ENCODE measurements around the gene FLT4. TPM values are rescaled to one million over a fixed set of nuclear protein-coding genes. Genes with fewer than 3 reads are reported as not detected.
A peak's percentile ranks its signal among the peaks of the same experiment; 100 is the strongest.

The FLT4 gene
- total RNA-seq, 4 donors from 2014 or later, result 2.1 to 11.6 (median 4.0) TPM

DNA sequence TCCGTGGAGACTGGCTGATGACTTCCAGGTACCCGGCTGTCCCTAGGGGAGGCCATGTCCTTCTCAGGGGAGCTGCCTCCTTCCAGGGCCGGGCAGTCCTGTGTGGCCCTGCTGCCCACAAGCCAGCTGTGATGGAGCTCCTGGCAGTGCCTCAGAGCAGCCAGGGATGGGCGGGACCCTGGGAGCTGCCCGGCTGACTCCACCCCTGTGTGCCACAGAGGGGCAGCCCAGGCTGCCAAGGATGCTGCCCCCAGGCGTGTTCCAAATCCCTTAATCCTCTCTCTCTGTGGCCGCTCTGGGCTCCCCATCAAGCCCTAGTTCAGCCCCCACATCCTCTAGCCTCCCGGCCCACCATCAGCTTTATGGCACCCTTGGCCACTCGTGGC, 51.1 kb downstream of the FLT4 start:
- intact Hi-C loops (cut with DNase I; ENCODE audit: low total_unique reads), result no loop called here
- no peak overlapping the region for H3K4me3 ChIP-seq (ENCODE audit: low read depth, poor library complexity, severe bottlenecking)
- DNase-seq (ENCODE audit: low spot score in 2 of 2), result no peak
- WGBS, 2 donors, result 66 to 81% methylated on average over 6 to 9 of the region's 9 CpGs
- TF ChIP-seq, protein P1, sequence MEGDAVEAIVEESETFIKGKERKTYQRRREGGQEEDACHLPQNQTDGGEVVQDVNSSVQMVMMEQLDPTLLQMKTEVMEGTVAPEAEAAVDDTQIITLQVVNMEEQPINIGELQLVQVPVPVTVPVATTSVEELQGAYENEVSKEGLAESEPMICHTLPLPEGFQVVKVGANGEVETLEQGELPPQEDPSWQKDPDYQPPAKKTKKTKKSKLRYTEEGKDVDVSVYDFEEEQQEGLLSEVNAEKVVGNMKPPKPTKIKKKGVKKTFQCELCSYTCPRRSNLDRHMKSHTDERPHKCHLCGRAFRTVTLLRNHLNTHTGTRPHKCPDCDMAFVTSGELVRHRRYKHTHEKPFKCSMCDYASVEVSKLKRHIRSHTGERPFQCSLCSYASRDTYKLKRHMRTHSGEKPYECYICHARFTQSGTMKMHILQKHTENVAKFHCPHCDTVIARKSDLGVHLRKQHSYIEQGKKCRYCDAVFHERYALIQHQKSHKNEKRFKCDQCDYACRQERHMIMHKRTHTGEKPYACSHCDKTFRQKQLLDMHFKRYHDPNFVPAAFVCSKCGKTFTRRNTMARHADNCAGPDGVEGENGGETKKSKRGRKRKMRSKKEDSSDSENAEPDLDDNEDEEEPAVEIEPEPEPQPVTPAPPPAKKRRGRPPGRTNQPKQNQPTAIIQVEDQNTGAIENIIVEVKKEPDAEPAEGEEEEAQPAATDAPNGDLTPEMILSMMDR (IDR thresholded peaks at IDR 0.05), result no peak
- TF ChIP-seq POLR2A (IDR thresholded peaks at IDR 0.05), result no peak

- intact Hi-C loops (cut with DNase I; ENCODE audit: low total_unique reads), result no loop called here
- WGBS, 2 donors, result 59 to 68% methylated on average over 24 of the region's 24 CpGs
- DNase-seq (ENCODE audit: low spot score in 2 of 2), result peak in 1 of 2 donors; percentile 59
- no peak for TF ChIP-seq POLR2A (IDR thresholded peaks at IDR 0.05)
- TF ChIP-seq, protein P1 (IDR thresholded peaks at IDR 0.05), result no peak
- no peak overlapping the region for H3K4me3 ChIP-seq (ENCODE audit: low read depth, poor library complexity, severe bottlenecking)
These were observed 52.6 kb downstream of the FLT4 start for GRCh38 chr5:180596668-180597231.

DNA sequence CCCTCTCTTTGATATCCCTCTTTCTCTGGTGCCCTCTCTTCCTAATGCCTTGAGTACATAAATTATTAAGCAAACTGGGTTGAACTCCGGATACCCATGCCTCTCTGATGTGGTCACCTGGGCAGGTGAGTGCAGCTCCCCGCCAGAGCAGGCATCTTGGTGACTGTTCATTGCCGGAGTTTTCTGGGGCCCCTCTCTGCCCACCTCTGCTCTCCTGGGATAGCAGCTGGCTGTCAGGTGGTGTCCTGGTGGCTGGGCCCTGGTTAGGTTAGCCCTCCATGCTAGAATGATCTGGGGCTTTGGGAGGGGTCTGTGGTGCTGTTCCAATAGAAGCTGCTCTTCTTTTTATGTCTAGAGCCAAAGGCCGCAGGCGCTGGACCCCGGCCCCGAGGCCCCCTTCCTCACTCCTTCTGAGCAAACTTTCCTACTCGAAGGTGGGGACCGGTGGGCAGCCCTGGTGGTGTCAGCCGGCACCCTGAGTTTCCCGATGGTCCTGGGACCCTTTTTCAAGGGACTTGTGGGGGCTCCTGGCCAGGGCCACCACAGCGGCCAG, 53.2 kb downstream of the FLT4 start:
- peak in 1 of 2 donors; percentile 81 for DNase-seq (ENCODE audit: low spot score in 2 of 2)
- no peak overlapping the region for H3K4me3 ChIP-seq (ENCODE audit: low read depth, poor library complexity, severe bottlenecking)
- intact Hi-C loops (cut with DNase I; ENCODE audit: low total_unique reads), result no loop called here
- 79 to 85% methylated on average over 11 of the region's 12 CpGs for WGBS, 2 donors
- no peak for TF ChIP-seq POLR2A (IDR thresholded peaks at IDR 0.05)

GRCh38 chr5:180595381-180596114, 53.9 kb downstream of the FLT4 start:
- H3K4me3 ChIP-seq (ENCODE audit: low read depth, poor library complexity, severe bottlenecking), result no peak overlapping the region
- WGBS, 2 donors, result 85 to 87% methylated on average over 25 of the region's 25 CpGs
- DNase-seq (ENCODE audit: low spot score in 2 of 2), result peak in 1 of 2 donors; percentile 78
- intact Hi-C loops (cut with DNase I; ENCODE audit: low total_unique reads), result no loop called here
- TF ChIP-seq, protein P1 (IDR thresholded peaks at IDR 0.05), result no peak

- TF ChIP-seq, protein P1 (IDR thresholded peaks at IDR 0.05), result no peak
- no peak for TF ChIP-seq POLR2A (IDR thresholded peaks at IDR 0.05)
- no peak for DNase-seq (ENCODE audit: low spot score in 2 of 2)
- 79 to 88% methylated on average over 2 of the region's 2 CpGs for WGBS, 2 donors
- no peak overlapping the region for H3K4me3 ChIP-seq (ENCODE audit: low read depth, poor library complexity, severe bottlenecking)
- intact Hi-C loops (cut with DNase I; ENCODE audit: low total_unique reads), result no loop called here
These were observed 54.4 kb downstream of the FLT4 start for GRCh38 chr5:180595046-180595379.

DNA sequence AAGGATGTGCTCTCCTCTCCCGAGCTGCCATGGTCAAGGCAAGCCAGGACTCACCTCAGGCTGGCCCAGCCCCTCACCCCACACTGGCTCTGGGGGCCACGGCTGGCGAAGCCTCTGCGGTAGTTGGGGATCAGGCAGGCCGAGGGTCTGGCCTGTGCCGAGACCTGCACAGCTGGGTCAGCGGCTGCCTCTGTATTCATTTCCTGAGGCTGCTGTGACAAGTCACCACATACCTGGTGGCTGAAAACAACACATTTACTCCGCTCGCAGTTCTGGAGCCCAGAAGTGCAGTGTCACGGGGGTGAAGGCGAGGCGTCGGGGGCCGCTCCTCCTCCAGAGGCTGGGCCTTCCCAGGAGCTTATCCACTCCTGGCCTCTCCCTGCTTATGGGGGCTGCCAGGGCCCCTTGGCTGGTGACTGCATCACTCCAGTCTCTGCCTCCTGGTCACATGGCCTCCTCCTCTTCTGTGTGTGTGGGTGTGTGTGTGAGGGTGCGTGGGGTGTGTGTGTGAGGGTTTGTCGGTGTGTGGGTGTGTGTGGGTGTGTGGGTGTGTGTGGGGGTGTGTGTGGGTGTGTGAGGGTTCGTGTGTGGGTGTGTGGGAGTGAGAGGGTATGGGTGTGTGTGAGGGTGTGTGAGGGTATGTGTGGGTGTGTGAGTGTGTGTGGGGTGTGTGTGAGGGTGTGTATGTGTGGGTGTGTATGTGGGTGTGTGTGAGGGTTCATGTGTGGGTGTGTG, 54.9 kb downstream of the FLT4 start:
- H3K4me3 ChIP-seq (ENCODE audit: low read depth, poor library complexity, severe bottlenecking), result no peak overlapping the region
- intact Hi-C loops (cut with DNase I; ENCODE audit: low total_unique reads), result no loop called here
- no peak for DNase-seq (ENCODE audit: low spot score in 2 of 2)
- TF ChIP-seq, protein P1 (IDR thresholded peaks at IDR 0.05), result no peak
- no peak for TF ChIP-seq POLR2A (IDR thresholded peaks at IDR 0.05)
- WGBS, 2 donors, result 77 to 79% methylated on average over 14 to 17 of the region's 17 CpGs

Measured in lower leg skin (tissue), 4 donors.